ENCODE data around the gene CACNG4. TPM values are rescaled to one million over a fixed set of nuclear protein-coding genes. Genes with fewer than 3 reads are reported as not detected.
"Not testable (repeated sequence)": the region's sequence is repeated elsewhere in the genome, so short reads cannot be mapped to it uniquely, and the experiment has no call there.

The CACNG4 gene
- polyA plus RNA-seq, 6 donors from 2014 or later: not detected

DNA sequence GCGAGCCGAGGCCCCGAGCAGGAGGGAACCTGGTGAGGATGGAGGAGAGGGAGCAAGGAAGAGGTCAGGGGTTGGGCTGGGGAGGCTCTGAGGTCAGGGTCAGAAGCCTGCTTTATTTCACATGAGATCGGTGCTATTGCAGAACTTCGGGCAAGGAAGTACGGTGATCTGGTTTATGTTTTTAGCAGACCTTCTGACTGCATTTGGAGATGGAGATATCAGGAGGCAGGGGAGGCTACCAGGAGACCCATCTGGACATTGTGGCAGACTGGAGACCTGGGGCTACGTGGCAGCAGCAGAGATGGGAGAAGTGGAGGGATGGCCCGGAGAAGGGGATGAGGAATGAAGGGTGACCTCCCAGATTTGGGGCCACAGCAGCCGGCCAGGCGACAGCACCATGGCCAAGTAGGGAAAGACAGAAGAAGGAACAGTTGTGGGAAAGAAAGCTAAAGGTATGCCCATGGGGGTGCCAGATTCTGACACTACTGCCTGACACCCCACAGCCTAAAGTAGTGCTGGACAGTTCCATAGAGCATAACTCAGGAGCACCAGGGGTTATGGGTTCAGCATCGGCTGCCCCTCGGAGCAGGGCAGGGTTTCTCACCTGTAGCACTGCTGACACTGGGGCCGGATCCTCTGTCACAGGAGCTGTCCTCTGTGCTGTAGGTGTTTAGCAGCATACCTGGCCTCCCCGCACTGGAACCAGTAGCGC is 7.4 kb downstream of the CACNG4 start:
- DNase-seq (no peak), ATAC-seq (ENCODE audit: low read depth in 2 of 2) (no peak)
- peaks cover 38 to 71% (median 64%) of the 10 kb centered on the region in 3 donors for H3K27me3 Mint-ChIP-seq
- H3K9me3 Mint-ChIP-seq: peaks cover 0 to 5% (median 0%) of the 10 kb centered on the region in 7 donors
- no peak overlapping the region for H3K27ac Mint-ChIP-seq
- no peak overlapping the region for H3K4me3 Mint-ChIP-seq
- H3K4me1 Mint-ChIP-seq: peaks cover 0 to 3% (median 1%) of the 10 kb centered on the region in 3 donors
- H3K36me3 Mint-ChIP-seq: peaks cover 0 to 11% of the 10 kb centered on the region in 2 donors

- peaks cover 33 to 71% (median 64%) of the 10 kb centered on the region in 3 donors for H3K27me3 Mint-ChIP-seq
- not testable (repeated sequence) for ATAC-seq (ENCODE audit: low read depth in 2 of 2); H3K9me3 Mint-ChIP-seq; H3K4me3 Mint-ChIP-seq; H3K4me1 Mint-ChIP-seq; H3K27ac Mint-ChIP-seq; DNase-seq
- peaks cover 0 to 14% of the 10 kb centered on the region in 2 donors for H3K36me3 Mint-ChIP-seq
These were observed 7.9 kb downstream of the CACNG4 start for GRCh38 chr17:66972442-66972830.

GRCh38 chr17:66975188-66975587 is 10.7 kb downstream of the CACNG4 start:
- ATAC-seq (ENCODE audit: low read depth in 2 of 2) (no peak), DNase-seq (no peak)
- peaks cover 26 to 55% (median 51%) of the 10 kb centered on the region in 3 donors for H3K27me3 Mint-ChIP-seq
- no peak overlapping the region for H3K27ac Mint-ChIP-seq
- H3K4me1 Mint-ChIP-seq: no peaks in the 10 kb centered on the region
- peaks cover 0 to 5% of the 10 kb centered on the region in 2 donors for H3K36me3 Mint-ChIP-seq
- H3K4me3 Mint-ChIP-seq: peak overlapping the region in 1 of 8 donors; percentile 29
- no peaks in the 10 kb centered on the region for H3K9me3 Mint-ChIP-seq

DNA sequence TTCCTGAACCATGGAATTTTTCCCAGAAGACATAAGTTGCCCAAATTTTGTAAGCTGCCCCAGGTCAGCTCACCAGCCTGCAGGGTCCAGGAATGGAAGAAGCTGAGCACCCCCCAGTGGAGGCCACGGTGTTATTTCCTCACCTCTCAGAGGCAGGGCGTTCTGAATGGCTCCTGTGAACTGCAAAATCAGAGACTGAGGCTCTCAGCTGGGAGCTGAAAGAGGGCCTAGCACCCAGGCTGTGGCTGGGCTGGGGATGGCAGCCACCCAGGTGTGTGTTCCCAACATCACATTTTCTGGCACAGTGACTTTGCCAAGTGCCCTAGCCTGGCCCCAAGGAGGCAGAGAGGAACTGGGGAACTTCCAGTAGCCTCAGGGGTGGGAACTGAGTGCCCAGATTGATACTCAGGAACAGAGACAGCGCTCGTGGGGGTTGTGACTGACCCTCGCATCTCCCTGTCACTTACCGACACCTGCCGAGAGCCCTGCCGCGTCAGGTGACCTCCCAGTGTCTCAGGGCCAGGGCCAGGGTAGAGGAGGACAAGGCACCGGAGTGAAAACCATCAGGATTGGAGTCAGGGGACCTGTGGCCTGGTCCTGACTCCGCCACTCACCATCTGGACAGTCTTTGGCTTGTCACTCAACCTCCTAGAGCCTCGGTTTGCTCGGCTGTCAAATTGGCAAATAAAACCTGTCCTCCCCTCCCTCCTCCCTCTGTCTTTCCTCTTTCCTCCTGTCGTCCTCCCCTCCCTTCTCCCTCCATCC is 11.3 kb downstream of the CACNG4 start:
- no peaks in the 10 kb centered on the region for H3K4me1 Mint-ChIP-seq
- H3K27me3 Mint-ChIP-seq: peaks cover 20 to 49% (median 45%) of the 10 kb centered on the region in 3 donors
- H3K36me3 Mint-ChIP-seq: peaks cover 0 to 5% of the 10 kb centered on the region in 2 donors
- peak overlapping the region in 1 of 8 donors; percentile 29 for H3K4me3 Mint-ChIP-seq
- no peak overlapping the region for H3K27ac Mint-ChIP-seq
- DNase-seq (no peak), ATAC-seq (ENCODE audit: low read depth in 2 of 2) (no peak)
- H3K9me3 Mint-ChIP-seq: no peaks in the 10 kb centered on the region

- Mint-ChIP-seq H3K4me3 (no peak overlapping the region), H3K27me3 (peaks cover 22 to 44% (median 41%) of the 10 kb centered on the region in 3 donors), H3K4me1 (no peaks in the 10 kb centered on the region)
These were observed 11.8 kb downstream of the CACNG4 start for GRCh38 chr17:66976379-66976663.

DNA sequence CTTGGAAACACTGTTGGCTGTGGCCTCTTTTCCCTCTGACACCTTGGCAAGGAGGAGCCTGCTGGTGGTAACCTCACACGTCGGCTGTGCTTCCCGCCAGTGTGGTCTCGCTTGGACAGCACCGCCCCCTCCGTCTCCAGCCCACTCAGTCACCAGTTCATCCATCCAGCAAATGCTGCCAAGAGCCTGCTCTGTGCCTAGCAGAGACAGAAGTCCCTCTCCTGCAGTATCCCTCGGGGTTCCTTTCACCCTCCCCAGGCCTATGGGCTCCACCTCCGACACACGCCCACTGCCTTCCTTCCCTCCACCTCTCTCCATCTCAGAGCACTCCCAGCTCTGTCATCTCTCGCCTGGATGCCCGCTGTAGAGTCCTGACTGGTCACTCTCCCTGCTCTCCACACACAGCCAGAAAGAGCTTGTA is 12.3 kb downstream of the CACNG4 start:
- Mint-ChIP-seq H3K4me3 (peak overlapping the region in 1 of 8 donors; percentile 5), H3K4me1 (no peaks in the 10 kb centered on the region), H3K36me3 (peaks cover 0 to 5% of the 10 kb centered on the region in 2 donors), H3K27ac (peak overlapping the region in 1 of 6 donors; percentile 42), H3K27me3 (peaks cover 20 to 39% (median 36%) of the 10 kb centered on the region in 3 donors), H3K9me3 (no peaks in the 10 kb centered on the region)
- DNase-seq (no peak), ATAC-seq (ENCODE audit: low read depth in 2 of 2) (no peak)

More at GRCh38 chr17:66976379-66976663, 11.8 kb downstream of the CACNG4 start:
- ATAC-seq (ENCODE audit: low read depth in 2 of 2) (no peak), DNase-seq (no peak)
- H3K36me3 Mint-ChIP-seq: peaks cover 0 to 5% of the 10 kb centered on the region in 2 donors
- no peak overlapping the region for H3K27ac Mint-ChIP-seq
- no peaks in the 10 kb centered on the region for H3K9me3 Mint-ChIP-seq

DNA sequence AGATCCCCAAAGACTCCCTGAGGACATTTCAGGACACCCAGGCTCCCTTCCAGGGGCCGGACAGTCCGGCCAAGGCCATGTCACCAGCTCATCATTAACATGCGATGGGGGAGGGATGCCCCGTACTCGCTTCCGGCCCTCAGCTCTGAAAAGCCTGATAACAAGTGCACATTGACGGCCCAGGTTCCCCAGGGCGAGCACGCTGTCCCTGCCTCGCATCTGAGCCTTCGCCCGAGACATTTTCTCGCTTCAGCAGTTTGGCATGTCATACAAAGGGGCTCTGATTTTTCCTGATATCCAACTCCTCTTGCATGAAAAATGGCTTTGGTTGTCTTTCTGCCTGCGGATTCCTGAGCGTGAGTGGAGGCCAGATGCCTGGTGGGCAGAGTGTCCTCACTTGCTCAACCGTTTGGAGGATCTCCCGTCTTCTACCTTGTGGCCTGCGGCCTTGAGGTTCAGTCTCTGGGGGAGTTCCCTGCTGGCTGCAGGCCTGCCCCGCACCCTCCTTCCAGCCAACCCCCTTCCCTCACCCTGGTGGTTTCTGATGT is 14.1 kb downstream of the CACNG4 start:
- ATAC-seq (ENCODE audit: low read depth in 2 of 2) (no peak), DNase-seq (no peak)
- Mint-ChIP-seq H3K27me3 (peaks cover 17 to 34% (median 33%) of the 10 kb centered on the region in 3 donors), H3K4me1 (no peaks in the 10 kb centered on the region), H3K36me3 (peaks cover 0 to 5% of the 10 kb centered on the region in 2 donors), H3K9me3 (no peaks in the 10 kb centered on the region), H3K4me3 (no peak overlapping the region), H3K27ac (no peak overlapping the region)

DNA sequence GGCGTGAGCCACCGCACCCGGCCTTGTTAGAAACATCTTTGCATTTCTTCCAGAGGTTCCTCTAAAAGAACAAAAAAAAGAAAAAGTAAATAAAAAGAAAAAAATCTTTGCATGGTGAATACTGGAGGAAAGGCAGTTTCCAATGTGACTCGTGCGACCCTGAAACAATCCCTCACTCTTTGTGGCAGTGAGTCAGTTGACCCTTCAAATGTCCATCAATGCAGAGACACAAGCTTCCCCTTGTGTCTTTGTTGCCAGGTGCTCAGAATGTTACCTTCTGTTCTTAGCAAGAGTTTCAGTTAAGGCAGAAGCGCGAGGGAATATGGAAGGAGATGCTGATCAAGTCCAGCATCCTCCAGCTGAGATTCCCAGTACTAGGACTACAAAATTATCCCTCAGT is 16.4 kb downstream of the CACNG4 start:
- no peaks in the 10 kb centered on the region for H3K9me3 Mint-ChIP-seq
- no peak overlapping the region for H3K4me3 Mint-ChIP-seq
- H3K4me1 Mint-ChIP-seq: no peaks in the 10 kb centered on the region
- H3K27me3 Mint-ChIP-seq: peaks cover 18 to 37% (median 36%) of the 10 kb centered on the region in 3 donors
- no peak for DNase-seq
- no peak for ATAC-seq (ENCODE audit: low read depth in 2 of 2)
- no peak overlapping the region for H3K27ac Mint-ChIP-seq
- H3K36me3 Mint-ChIP-seq: peaks cover 0 to 5% of the 10 kb centered on the region in 2 donors

GRCh38 chr17:66981983-66982508 is 17.5 kb downstream of the CACNG4 start:
- no peak overlapping the region for H3K4me3 Mint-ChIP-seq
- H3K36me3 Mint-ChIP-seq: peaks cover 0 to 1% of the 10 kb centered on the region in 2 donors
- ATAC-seq (ENCODE audit: low read depth in 2 of 2) (no peak), DNase-seq (no peak)
- H3K4me1 Mint-ChIP-seq: no peaks in the 10 kb centered on the region
- peaks cover 26 to 38% (median 26%) of the 10 kb centered on the region in 3 donors for H3K27me3 Mint-ChIP-seq
- no peak overlapping the region for H3K27ac Mint-ChIP-seq
- H3K9me3 Mint-ChIP-seq: no peaks in the 10 kb centered on the region

DNA sequence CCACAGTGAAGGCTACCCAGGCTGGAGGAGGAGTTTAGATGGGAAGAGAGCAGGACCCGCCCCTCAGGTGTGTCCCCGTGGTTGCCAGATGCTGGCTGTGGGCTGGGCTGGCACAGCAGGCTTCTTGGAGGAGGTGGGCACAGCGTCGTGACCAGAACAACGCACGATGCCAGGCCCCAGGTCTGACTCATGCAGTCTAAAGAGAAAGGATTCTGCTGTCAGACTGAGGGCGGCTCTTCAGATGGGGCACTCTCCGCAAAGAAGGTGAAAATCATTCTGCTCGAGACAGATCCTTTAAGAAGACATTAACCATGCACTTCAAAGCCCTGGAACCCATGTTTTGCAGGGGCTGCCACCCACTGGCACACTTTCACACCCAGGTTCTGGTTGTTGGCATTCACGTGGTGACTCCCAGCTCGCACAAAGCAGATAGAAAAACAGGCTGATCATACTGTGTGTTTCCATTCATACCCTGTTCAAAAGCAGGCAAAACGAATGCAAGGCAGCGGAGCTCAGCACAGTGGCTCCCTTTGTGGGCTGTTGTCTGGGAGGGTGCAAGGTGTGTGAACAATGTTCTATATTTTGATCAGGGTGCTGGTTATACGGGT is 19.0 kb downstream of the CACNG4 start:
- no peak for ATAC-seq (ENCODE audit: low read depth in 2 of 2)
- Mint-ChIP-seq H3K9me3 (no peaks in the 10 kb centered on the region), H3K27ac (no peak overlapping the region), H3K36me3 (no peaks in the 10 kb centered on the region), H3K4me3 (no peak overlapping the region), H3K27me3 (peaks cover 28 to 40% (median 29%) of the 10 kb centered on the region in 3 donors), H3K4me1 (no peaks in the 10 kb centered on the region)
- DNase-seq: no peak

DNA sequence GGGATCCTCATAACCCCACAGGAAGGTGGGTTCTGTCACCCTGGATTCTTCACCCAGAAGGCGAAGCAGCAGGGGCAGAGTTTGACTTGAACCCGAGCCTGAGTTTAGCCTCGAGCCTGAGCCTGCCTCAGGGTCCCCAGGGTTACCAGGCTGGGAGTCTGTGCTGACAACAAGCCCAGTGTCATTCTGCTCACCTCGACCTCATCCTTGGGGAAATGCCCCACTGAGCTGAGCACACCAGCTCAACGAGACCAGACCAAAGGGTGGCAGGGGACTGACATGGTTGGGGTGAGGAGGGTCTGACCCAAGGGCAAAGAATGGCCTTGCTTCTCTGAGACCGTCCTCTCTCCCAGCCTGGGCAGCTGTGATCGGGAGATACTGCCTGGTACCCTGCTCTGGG is 20.2 kb downstream of the CACNG4 start:
- H3K4me1 Mint-ChIP-seq: no peaks in the 10 kb centered on the region
- no peak overlapping the region for H3K4me3 Mint-ChIP-seq
- no peaks in the 10 kb centered on the region for H3K9me3 Mint-ChIP-seq
- no peak overlapping the region for H3K27ac Mint-ChIP-seq
- H3K27me3 Mint-ChIP-seq: peaks cover 20 to 30% (median 23%) of the 10 kb centered on the region in 3 donors
- no peaks in the 10 kb centered on the region for H3K36me3 Mint-ChIP-seq
- no peak for ATAC-seq (ENCODE audit: low read depth in 2 of 2)
- DNase-seq: no peak

DNA sequence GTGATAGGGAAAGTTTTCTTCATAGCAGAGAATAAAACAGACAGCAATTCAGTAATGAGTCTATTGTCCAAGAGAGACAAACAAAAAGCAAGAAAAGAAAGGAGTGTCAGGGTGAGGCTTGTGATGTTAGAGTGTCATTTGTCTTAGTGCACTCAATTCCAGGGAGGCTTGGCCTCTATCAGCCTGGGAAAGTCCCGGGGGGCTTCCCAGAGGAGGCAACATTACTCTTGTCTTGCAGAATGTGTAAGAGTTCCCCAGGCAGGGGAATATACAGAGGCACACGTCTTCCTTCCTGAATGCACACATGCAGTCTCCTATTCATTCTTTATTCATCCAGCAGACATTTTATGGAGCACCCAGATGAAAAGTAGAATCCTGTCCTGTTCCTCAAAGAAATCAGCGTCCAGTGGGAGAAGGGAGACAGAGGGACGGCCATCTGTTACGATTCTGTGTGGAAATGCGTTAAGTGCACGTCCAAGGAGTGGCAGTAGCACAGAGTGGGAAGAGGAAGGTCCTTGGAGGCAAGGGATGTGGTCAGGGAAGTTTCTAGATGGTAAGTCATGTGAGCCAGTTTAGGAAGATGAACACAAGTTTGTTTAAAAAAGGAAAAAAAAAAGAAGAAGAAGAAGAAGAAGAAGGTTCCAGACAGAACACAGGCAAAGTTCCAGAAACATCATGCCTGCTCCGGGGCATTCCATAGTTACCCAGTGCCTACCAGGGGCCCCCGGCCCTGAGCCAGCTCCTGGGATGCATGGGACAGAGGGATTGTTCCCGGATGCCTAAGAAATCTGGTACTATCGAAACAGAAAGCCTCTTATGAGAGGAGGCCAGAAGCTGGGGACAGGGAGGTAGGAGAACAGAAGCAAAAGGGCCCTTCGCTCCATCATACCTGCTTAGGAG is 21.1 kb downstream of the CACNG4 start:
- Mint-ChIP-seq H3K4me3 (no peak overlapping the region), H3K27ac (no peak overlapping the region), H3K36me3 (no peaks in the 10 kb centered on the region), H3K9me3 (no peaks in the 10 kb centered on the region), H3K4me1 (no peaks in the 10 kb centered on the region), H3K27me3 (peaks cover 26 to 30% (median 28%) of the 10 kb centered on the region in 3 donors)
- no peak for DNase-seq
- no peak for ATAC-seq (ENCODE audit: low read depth in 2 of 2)
